ENCODE measurements around the gene CPNE1.

The CPNE1 gene

DNA sequence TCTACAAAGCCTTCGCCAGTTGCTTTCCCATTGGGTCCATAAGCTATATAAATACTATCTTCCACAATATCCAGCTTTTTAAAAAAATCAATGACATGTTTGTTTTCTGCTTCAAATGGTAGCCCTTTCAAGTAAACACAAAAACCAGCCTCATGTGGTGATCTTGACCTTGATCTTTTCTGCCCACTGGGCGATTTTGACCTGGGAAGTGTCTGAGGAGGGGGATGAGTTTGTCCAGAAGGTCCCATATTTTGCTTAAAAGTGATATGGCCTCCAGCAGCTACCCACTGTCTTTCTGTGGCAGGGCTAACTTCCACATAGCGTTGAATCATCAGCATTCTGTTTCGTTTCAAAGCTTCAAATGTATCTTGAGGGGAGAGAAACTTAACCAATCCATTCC is 10.8 kb downstream of the CPNE1 start:
- DNase-seq (ENCODE audit: low read depth in 2 of 2) = no peak

DNA sequence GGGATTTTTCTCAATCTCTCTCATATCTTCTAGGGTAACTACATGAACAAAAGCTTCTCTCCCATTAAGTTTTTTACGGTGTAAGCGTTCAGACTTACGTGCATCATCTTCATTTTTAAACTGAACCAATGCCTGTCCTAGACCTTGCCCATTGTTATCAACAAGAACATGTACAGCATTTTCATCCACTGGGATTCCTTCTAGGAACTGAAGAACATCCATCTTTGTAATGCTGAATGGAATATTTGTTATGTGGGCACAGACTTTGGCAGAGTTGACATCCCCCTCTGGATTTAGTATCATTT is 11.3 kb downstream of the CPNE1 start:
- DNase-seq (ENCODE audit: low read depth in 2 of 2) = no peak

DNA sequence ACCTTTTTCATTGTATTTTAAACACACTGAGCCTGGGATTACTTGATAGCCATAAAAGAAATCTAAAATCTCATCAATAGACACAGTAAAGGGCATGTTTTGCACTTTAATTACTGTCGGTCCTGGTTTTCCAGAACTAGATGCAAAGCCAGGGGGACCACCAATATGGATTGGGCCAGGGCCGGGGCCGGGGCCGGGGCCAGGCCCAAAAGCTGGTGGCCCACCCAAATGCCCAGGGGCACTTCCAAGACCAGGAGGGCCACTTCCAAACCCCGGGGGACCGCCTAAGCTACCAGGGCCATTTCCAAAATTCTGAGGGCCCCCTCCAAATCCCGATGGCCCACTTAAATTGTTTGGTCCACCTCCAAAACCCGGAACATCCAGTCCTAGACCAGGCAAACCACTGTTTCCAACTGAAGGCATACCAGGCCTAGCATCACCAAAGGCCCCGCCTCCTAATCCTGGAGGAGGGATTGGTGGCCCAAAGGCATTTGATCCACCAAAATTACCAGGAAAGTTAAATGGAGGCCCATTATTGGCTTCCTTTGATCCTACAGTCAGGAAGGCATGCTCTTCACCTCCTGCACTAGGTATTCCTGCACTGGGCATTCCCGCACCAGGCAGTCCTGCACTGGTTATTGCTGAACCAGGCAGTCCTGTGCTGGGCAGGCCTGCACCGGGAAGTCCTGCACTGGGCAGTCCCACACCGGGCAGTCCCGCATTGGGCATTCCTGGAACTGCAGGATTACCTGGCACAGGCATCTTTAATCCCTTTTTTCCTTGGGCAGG is 11.9 kb downstream of the CPNE1 start:
- DNase-seq (ENCODE audit: low read depth in 2 of 2) = no peak

DNA sequence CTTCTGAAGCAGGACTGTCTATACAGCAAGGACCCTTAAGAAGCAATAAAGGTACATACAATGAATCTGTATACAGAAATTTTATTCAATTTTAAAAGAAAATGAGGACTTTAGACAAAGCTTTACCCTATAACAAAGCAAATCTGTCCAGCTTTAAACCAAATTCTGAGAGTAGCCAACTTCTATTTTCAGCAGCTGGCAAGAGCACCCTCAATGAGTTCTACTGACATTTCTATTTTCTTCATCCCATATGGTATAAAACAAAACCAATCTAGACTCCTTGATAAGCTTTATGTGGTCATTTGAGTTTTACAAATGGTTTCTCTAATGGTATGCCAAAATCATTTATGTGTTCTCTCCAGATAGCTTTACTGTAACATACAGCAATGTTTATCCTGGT is 12.7 kb downstream of the CPNE1 start:
- no peak for DNase-seq (ENCODE audit: low read depth in 2 of 2)

DNA sequence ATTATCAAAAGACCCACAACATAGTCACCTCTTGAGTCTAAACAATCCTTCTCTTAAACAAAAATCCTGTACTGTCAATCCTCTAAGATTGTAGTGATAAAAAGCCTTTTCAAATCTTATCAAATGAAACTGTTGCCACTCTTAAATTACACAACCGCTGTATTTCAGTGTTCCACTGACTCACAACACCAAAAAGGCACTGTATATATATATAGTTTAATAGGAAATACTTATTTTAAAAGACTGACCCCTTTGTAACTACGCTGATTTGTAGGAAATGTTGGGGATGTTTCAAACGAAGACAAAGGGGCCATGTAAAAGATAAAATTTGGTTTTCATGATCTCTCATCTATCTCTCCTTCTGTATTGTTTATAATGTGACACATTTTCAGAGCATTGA is 14.1 kb downstream of the CPNE1 start:
- DNase-seq (ENCODE audit: low read depth in 2 of 2) = no peak

DNA sequence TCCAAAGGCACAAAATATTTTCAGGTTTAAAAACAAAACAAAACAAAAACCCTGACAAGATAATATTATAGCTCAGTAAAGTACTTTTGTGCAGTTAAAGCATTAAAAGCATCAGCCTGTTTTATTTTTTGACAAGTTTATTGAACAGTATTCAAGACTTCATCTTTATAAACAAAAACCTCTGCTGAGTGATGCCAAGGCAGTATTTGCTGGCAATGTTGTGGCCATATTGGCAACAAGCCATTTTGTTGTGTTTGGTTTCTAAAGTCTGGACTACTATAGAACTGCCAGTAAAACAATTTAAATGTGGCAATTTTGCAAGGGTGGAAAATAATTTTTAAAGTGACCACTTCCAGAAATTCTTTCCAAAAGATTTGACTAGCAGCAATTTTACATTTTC is 15.9 kb downstream of the CPNE1 start:
- DNase-seq (ENCODE audit: low read depth in 2 of 2) = no peak

DNA sequence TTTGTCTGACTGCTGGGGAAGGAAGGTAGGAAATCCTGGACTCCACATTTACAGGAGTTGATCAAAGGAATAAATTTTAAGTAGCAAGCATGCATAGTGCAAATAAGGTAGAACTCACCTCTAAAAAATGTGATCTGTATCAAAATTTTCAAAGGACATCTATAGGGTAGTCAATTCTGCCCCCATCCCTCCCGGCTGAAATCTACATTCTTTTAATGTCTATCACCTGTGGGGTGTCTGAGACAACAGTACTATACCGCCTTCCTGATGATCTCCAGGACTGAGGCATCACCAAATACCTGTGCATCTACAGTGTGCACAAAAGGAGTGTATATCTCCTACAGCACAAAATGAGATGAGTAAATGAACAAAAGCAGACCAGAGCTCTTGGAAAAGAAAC is 19.9 kb downstream of the CPNE1 start:
- no peak for DNase-seq (ENCODE audit: low read depth in 2 of 2)

DNA sequence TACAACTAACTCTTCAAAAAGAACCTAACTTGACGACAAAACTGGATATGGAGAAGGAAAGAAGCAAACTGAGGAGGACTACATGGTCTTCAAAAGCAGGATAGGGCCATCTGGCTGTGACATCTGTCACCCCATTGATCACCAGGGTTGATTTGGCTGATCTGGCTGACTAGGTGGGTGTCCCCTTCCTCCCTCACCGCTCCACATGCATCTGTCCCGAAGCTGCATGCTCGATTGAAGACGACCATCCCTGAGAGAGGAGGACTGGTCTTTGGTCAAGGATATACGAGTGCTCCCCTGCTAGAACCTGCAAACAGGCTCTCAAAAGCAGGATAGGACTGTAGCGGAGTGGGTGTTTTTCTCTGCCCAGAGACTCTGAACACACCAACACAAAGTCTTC is 21.7 kb downstream of the CPNE1 start:
- DNase-seq (ENCODE audit: low read depth in 2 of 2) = no peak

DNA sequence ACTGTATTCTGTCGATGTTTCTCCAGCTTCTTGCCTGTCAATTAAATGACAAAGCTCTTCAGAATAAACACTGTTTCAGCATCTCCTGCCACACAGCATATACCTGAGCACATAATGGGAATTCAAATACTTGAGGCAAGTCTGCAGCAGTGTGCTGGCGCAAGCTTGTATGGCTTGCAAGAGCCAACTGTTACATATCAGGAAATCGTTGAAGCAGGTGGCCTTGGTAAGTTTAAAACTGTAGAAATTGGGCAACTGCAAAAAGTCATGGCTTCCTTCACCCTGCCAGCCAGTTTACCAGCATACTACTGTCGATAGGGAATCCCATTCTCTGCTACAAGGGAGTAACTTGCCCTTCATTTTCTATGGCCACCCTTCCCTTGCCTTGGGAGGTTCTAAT is 23.0 kb downstream of the CPNE1 start:
- DNase-seq (ENCODE audit: low read depth in 2 of 2) = no peak

DNA sequence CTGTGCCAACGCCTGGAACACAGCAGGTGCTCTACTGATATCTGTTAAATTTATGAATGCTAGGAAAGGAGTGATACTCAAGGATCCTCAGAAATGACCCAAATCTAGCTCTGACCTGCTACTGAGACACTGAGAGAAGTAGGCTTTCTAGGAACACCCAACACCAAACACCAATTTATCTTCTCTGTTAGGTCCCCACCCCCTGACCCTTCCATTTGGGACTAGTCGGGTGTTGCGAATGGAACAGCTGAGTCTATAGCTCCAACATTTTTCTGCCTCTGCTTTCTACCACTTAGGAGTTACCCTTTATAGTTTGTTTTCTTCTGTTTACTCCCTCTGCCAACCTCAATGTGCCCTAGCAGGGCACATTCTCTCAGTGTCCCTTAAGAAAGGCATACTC is 24.0 kb downstream of the CPNE1 start:
- no peak for DNase-seq (ENCODE audit: low read depth in 2 of 2)

DNA sequence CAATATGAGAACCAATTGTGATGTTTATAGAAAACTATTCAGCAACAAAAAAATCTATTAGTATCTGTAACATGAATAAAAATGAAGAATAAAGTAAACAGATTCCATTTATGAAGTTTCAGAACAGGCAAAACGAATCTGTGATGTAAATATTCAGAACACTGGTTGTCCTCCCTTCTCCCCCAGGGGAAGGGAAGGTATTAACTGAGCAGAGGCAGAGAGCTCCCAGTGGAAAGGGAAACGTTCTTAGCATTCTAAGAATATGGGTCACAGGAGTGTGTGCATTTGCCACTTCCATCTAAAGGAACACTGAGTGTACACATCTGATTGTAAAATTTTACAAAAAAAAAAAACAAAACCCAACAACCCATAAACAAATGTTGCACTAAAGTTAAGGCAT is 25.9 kb downstream of the CPNE1 start:
- DNase-seq (ENCODE audit: low read depth in 2 of 2) = no peak

DNA sequence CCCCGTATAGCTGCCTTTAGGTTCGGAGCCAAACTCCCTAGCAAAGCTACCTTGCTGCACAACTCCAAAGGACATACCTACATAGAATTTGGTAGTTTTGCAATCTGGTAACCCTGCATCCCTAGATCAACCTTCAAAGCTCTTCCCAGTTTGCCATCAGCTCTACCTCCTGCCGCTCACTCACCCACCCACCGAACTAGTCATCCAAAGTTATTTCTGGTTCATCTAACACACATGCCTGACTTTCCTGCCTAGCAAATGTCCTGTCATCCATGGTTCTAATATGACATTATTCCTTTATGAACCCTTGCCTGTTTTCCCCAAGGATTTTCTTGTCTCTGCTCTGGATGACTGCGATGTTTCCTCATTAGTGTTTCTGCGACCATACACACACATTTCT is 27.4 kb downstream of the CPNE1 start:
- no peak for DNase-seq (ENCODE audit: low read depth in 2 of 2)

DNA sequence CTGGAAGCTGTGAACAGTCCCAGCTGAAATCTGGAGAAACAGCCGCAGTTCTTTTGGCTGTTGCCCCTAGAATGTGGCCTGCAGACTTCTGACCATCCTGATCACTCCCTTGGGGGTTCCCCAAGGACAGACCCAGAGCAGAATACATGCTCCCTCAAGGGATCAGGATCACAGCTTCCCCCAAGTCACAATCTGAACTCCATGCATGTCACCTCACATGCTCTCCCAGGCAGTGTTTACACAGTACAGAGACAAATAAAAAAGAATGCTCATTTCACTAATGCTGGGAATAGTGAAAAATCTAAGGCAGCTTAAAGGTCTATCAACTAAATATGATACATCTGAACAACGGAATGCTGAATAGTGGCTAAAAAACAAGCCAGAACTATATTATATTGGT is 28.6 kb downstream of the CPNE1 start:
- no peak for DNase-seq (ENCODE audit: low read depth in 2 of 2)

DNA sequence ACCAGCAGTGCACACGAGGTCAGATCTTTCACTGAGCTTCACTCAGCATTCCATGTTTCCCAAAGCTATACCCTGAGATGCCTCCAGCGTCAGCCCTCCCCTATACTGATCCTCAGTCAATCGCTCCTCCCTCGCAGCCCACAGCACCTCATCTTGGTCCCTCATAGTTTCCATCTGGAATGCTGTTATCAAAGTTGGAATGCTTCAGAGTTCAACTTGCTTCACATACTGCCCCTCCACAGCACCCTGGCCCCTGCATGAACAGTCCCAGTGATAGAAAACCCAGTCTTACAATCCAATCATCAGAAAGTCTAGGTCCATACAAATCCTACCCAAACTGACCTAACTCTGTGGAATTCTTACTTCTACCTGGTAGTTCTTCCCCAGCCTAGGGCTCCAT is 29.0 kb downstream of the CPNE1 start:
- no peak for DNase-seq (ENCODE audit: low read depth in 2 of 2)

DNA sequence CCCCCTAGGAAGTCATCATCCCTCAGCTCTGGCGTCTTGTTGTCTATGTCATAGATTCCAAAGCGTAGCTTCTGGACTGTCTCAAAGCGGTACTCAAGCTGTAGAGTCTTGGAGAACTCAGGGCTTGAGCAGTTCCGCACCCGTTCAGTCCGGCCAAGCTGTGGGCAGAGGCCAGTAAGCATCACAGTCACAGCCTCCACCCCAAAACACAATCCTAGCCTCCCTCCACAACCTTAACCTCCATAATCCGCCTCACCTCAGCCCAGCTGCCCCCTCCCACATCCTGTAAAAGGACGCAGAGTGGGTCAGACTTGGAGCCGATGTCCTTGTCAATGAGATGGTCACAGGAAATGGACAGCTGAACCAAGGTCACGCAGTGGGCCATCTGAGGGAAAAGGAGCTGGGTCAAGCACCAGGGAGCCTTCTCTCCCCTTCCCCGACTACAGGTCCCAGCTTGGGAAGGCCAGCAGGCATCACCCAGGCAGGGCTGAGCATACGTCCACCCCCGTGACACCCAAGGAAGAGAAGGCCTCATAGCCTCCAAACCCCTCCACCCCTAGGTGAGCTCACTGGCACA is 32.1 kb downstream of the CPNE1 start:
- no peak for DNase-seq (ENCODE audit: low read depth in 2 of 2)

DNA sequence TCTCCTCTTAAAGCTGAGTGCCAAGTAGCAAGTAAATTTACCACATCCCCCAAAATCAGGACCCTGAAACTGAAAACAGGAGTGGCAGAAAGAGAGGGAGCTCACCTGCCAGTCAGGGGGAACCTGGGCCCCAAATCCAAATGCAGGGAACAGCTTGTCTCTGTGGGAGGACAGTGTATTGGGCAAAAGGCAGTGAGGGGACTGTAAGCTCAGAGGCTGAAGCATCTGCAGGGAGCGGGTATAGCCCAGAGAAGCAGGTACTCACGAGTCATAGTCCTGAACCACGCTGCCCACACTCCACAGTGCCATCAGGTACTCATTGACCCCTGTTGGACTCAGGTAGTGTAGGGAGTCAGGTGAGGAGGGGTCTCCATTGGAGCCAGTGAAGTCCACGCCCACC is 34.1 kb downstream of the CPNE1 start:
- no peak for DNase-seq (ENCODE audit: low read depth in 2 of 2)

DNA sequence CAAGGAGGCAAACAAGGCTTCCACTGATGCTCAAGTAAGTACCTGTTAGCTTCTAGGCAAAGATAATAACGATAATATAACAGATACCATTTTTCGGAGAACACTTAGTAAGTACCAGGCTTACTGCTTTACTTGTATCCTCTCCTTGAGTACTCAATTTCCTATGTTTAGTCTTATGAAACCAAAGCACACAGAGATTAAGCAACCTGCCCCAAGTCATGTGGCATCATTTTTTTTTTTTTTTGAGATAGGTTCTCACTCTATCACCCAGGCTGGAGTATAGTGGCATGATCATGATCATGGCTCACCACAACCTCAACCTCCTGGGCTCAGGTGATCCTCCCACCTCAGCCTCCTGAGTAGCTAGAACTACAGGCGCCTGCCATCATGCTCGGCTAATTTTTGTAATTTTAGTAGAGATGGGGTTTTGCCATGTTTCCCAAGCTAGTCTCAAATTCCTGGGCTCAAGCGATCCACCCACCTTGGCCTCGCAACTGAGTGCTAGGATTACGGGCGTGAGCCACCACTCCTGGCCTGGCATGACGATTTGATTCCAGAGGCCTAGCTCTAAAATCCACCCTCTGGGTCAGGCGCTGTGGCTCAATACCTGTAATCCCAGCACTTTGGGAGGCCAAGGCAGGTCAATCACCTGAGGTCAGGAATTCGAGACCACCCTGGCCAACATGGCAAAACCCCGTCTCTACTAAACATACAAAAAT is 35.1 kb downstream of the CPNE1 start:
- no peak for DNase-seq (ENCODE audit: low read depth in 2 of 2)

DNA sequence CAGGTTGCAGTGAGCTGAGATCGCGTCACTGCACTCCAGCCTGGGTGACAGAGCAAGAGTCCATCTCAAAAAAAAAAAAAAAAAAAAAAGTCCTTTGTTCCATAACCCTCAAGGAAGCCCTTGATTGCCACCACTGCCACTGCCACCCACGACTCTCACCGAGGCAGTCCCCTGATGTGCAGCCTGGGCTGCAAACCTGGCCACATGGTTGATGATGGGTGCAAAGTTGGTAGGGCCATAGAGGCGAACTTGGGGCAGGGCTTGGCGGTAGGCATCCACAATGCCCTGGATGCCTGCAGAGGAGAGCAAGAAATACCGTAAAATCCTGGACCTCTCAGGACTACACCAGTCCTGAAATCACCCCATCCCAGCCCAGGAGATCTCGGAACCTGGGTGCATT is 37.6 kb downstream of the CPNE1 start:
- no peak for DNase-seq (ENCODE audit: low read depth in 2 of 2)

DNA sequence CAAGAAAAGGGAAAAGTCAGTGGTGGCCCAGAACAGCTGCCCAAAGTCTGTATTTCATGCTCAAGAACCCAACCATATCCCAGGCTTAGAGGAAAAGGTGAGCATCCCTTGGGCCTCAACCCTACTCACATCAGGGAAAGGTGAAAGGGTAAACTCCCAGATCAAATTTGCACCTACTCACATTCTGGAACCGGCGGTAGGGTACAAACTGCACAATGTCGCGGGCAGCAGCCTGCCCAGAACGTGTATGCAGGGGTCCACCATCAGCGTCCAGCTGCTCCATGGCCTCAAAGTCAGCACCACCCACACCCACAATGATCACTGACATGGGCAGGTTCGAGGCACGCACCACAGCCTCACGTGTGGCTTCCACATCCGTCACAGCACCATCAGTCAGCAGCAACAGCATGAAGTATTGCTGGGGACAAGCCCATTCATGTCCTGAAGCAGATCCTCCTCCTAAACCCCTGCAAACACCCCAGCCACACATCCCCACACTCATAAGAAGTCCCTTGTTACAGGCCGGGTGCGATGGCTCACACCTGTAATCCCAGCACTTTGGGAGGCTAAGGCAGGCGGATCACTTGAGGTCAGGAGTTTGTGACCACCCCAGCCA is 38.2 kb downstream of the CPNE1 start:
- DNase-seq (ENCODE audit: low read depth in 2 of 2) = no peak

DNA sequence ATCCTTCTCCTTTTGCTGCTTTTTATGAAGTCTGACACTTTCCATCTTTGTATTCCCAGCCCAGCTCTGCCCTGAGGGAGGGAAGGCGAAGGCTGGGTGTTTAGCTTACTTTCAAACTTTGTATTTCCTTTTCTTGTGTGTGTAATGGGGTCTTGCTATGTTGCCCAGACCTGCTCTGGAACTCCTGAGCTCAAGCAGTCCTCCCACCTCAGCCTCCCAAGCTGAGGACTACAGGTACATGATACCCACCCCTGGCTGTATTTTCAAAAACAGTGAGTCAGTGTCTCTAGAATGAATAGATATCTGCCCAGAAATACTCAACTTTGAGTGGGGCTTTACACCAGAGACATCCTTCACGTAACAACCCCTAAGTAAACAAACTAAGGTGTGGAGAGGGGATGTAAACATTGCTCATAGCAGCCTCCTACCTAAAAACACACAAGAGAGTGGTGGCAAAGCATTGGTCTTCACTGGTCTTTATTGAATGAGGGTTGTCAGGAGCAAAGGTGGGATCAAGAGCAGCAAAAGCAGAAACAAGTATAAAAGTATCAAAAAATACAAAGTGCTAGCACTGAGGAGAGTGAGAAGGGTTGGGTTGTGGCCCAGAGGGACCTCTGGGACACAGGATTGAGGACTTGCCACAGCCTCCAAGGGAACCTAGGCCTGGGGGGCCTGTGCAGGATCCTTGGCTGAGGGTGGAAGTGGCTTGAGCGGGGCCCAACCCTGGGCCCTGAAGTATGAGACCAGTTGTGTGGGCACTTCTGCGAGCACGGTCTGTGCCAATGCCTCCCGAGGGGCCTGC is 38.9 kb downstream of the CPNE1 start:
- no peak for DNase-seq (ENCODE audit: low read depth in 2 of 2)

DNA sequence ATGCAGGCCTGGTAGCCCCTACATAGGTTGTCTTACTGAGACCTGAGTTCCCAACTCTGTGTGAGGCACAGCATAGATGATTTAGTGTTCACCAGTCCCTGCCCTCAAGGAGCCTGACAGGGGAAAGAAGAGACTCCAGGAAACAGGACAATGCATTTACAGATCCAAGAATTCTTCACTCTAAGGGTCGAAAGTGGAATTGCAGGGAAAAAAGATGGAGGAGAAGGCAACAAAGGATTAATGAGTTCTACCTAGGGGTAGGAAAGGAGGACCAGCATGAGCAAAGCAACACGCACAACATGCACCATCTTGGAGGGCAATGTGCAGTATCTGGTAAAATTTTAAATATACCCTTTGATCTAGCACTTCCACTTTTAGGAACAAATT is 43.1 kb downstream of the CPNE1 start:
- no peak for DNase-seq (ENCODE audit: low read depth in 2 of 2)

Data from stimulated activated CD8-positive, alpha-beta memory T cell treated with anti-CD3 and anti-CD28 coated beads, Interleukin-15, amount 100 ng/mL, for 4 hours (primary cell).